ENCODE data around the gene KCNMA1.

The KCNMA1 gene

DNA sequence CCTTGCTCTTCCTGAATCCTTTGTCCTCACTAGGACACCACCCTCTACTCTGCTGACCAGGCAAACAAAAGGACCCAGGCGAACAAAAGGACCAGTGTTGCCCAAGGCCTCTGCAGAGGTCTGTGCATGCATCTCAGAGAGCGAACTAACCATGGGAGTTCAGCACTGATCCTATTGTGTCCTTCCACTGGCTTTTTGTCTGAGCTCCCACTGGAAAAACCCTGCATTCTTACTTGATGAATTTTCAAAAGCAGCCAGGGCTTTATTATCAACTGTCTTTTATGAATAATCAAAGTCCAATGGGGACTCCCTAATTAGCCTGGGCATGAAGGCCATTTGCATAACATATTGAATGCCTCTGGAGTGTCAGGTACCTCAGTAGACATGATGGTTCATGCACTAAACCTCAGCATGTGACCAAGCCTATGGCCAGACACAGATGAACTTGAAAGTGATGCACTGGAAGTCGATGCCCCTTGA is 140.6 kb downstream of the KCNMA1 start:
- in situ Hi-C loops (cut with MboI; ENCODE audit: low sequenced_read_pairs) = no loop called here

DNA sequence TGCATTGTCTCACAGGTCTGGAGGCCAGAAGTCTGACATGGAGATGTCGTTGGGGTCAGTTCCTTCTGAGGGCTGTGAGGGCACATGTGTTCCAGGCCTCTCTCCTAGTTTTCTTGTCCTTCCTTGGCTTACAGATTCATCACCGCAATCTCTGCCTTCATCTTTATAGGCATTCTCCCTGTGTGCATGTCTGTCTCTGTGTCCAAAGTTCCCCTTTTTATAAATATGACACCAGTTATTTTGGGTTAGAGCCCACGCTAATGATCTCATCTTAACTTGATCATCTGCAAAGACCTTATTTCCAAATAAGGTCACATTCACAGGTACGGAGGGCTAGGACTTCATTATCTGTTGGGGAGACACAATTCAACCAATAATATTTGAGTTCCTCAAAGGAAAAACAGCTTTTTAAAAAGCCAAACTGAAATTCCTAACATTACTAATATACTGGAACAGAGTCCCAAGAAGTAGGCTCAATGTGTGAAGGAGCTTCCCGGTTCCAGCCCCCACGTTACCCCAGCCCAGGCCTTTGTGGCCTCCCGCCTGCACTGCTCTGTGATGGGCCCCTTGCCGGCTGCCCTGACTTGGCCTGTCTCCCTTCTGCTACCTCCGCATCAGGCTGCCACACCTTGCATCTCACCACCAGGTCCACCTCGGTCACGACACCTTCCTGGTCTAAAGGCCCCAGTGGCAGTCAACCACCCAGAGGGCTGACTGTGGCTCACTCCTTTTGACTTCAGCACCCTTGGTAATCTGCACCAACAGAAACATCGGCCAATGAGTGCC is 142.7 kb downstream of the KCNMA1 start:
- in situ Hi-C loops (cut with MboI; ENCODE audit: low sequenced_read_pairs) = no loop called here

DNA sequence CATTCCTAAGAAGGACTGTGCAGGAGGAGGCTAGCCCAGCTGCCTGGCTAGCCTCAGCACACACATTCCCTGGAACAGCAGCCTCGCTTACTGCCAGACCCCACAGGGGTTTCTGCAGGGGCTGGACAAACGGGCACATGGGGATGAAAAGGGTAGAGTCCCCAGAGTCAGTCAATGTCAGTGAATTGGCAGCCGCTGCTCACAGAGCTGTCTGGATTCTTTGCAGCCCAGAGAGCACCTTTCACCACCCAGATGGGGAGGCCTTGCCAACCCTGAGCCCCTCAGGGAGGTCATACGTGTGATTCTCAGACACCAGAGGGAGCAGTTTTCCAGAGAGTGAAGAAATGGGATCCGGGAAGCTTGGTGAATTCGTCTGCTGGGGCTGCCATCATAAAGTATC is 143.3 kb downstream of the KCNMA1 start:
- in situ Hi-C loops (cut with MboI; ENCODE audit: low sequenced_read_pairs) = no loop called here

DNA sequence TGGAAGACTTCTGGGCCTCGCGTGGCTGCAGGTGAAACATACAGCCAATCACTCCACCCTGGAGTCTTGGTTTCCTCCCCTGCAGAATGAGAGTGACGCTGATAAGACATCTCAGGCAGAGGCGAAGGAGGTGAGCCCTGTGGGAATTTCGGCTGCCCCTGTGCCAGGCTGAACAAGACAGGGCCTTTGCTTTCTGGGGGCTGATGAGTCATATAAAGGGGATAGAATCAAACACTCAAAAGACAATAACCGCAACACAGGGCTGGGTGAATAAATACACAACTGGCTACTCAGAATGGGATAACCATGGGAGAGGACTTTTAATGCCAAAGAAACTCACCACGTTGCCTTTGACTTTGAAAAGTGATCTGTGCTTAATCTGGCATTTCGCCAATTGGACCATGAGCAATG is 143.8 kb downstream of the KCNMA1 start:
- in situ Hi-C loops (cut with MboI; ENCODE audit: low sequenced_read_pairs) = no loop called here

DNA sequence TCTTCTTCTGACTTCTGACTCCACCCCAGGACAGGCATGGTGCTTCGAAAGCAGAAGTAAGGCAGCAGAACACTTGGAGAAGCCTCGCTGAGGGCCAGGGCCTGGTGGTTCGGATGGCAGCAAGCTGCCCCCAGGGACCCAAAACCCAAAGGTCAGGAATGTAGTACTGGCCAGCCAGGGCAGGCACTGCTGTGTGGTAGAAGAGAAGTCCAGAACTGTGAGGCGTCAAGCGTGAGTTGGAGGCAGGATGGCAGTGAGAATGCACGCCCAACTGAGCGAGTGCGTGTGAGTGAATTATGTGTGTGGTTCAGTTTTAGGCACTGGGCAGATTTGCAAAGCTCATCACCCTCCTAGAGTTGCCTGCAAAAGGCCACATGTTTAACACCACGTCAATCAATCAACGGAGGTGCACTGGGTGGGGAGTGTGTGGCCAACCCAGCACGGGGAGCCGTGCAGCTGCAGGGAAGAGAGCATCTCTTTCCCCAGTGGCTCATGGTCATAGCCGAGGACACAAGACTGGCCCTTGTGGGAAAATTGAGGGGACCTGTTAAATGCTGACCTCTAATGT is 144.3 kb downstream of the KCNMA1 start:
- in situ Hi-C loops (cut with MboI; ENCODE audit: low sequenced_read_pairs) = no loop called here

DNA sequence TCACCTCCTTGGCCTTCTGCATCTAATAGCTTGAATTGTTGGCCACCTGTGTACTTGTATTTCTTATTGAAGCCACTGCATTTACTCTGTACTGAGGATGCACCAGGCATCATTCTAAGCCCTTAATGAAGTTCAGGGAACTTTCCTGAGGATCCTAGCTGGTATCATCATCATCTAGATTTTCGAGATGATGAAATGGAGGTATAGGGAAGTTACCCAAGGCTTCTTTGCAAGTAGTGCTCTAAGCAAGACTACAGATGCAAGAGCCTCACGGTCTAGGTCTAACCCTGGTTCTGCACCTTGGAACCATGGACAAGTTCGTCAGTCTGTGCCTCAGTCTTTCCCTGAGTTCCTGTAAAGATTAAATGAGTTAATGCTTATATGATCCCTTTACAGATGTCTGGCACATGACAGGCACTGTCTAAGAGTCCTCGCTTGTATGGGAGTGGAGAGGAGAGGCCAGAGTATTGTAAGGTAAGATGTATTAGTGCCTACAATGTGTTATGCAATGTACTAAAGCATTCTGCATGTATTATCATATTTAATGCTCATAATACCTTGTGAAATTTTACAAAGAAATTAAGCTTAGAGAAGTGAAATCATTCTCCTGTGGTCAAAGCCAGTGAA is 145.1 kb downstream of the KCNMA1 start:
- in situ Hi-C loops (cut with MboI; ENCODE audit: low sequenced_read_pairs) = no loop called here

DNA sequence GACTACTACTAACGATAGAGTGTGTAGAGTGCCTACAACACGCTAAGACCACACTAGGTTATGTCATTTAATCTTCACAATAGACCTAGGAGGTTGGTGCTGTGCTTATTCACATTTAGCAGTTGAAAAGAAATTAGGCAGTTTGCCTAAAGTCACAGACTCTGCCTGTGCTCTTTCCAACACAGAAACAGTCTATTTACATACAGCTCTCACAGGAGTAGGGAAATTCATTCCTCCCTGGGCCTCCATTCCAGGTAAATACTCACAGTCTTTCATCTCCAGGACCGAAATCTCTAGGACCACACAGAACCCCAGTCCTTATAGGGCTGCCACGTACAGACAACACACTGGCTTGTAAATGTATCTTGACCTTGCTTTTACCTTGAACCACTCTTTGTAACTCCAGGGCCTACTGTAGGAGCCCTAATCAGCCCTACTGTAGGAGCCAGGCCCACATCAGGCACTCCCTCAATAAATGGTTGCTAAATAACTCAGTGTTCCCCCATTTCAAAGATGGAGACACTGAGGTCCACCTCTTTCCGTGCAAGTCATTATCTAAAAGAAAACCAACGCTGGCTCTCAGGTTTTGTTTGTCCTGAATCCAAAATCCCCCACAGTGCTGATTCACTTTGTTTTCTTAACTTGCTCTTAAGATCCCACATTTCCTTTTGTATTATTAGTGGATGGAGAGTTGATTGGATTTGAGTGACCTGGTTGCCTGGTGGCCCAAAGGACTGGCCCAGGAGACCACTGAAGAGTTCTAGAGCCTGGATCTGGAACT is 146.9 kb downstream of the KCNMA1 start:
- in situ Hi-C loops (cut with MboI; ENCODE audit: low sequenced_read_pairs) = no loop called here

DNA sequence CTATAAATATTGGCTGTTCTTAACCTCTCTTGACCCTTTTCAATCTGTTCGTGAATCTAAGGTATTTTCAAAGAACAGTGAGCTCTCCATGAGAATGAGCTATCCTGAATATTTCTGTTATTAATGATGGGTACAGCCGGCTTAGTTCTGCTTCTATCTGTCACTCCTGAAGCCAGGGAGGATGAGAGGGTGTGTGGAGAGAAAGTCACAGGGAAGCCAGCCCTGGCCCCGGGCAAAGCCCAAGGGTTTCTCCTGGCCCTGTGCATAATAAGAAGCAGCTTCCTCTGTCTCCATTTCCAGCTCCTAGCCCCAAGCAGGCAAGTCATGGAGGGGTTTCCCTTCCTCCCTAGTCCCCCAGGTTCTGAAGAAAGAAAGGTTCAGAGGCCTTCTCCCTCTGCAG is 151.1 kb downstream of the KCNMA1 start:
- in situ Hi-C loops (cut with MboI; ENCODE audit: low sequenced_read_pairs) = no loop called here

DNA sequence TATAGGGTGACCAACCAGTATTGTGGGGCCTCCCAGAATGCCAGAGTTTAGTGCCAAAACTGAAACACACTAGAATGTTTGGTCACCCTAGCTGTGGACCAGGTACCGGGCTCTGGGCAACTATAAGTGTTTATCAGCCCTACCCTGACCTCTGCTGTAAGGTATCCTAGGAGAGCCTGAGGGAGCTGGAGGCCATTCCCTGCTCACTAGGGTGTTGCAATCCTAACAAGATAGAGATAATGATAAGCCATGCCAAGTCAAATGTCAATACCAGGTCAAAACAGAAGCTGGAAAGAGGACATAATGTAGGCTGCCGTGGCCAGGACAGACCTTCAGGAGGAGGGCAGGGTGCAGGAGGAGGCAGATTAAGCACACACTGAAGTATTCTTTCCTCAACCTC is 151.8 kb downstream of the KCNMA1 start:
- in situ Hi-C loops (cut with MboI; ENCODE audit: low sequenced_read_pairs) = no loop called here

DNA sequence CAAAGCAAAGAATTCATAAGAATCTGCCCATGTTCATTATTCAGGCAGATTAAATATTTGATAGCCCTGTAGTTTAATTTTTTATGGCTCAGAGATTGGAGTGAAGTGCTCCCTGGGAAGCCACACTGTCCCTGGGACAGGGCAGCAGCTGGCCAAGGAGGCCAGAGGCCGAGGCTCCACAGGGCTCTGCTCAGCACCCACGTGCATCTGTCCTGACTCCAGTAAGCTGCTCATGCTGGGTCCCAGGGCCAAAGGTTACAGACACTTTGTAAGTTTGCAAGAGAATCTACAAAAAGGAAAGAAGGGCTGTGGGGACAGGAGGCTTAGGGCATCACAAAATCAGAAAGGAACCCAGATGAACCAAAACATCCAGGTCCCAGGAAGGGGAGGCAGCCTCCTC is 155.5 kb downstream of the KCNMA1 start:
- in situ Hi-C loops (cut with MboI; ENCODE audit: low sequenced_read_pairs) = no loop called here

DNA sequence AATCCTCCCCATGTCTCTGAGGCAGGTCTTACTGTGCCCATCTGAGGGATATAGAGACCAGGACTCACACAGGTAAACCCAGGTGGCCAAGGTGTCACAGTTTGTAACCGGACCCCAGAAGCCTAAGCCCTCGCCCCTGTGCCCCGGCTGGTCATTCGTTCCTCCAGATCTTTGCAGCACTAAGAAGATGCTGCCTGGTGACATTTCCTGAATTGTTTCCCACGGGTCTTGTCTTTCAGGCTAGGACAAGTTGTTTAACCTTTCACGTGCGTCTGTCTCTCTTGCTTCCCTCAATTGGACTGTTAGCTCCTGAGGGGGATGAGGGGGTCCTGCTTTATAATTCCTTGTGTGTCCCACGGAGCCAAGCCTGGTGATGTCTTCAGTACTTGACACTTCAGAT is 158.0 kb downstream of the KCNMA1 start:
- in situ Hi-C loops (cut with MboI; ENCODE audit: low sequenced_read_pairs) = no loop called here

DNA sequence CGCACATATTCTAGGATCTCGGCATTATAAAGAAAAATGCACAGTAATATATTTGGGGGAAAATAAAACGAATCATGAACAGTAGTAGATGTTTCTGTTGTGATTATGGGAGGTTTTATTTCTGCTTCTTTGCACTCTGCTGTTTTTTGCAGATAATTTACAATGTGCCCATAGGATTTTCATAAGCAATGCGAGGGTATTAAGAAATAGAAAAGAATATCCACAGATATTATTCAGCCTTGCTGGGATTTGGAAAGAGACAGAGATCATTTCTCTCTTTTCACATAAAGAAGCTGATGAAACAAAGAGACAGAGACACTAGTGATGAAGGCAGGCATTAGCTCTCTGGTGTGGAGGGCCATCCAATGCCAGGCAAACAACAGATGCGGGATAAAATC is 158.6 kb downstream of the KCNMA1 start:
- in situ Hi-C loops (cut with MboI; ENCODE audit: low sequenced_read_pairs) = no loop called here

DNA sequence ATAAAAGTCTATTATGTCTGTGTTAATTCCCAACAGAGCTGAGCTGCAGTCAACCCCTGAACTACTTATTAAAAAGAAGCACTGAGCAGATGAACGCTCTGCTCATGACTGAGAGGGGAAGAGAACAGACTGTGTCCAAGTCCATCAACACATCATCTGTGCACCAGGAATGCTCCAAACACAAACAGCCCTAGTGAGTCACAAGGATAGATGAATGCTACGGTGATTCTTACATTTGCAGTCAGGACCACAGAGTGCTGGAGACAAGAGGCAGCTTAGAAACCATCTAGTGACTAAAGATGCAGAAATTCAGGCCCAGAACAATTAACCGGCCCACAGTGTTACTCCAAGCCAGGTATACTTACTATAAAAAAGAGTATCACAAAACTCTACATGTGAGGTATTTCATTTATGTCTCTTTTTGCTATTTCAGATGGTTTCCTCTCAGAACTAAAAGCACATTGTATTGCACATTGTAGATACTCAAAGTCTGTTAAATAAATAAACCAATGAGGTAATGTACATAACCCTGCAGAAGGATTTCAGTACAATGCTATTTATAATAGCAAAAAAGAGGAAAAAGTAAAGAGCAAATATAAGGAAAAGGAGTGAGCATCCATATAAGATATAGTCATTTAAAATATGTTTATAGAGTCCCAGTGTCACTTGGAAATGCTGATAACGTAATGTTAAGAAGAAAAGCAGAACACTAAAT is 159.2 kb downstream of the KCNMA1 start:
- in situ Hi-C loops (cut with MboI; ENCODE audit: low sequenced_read_pairs) = no loop called here

DNA sequence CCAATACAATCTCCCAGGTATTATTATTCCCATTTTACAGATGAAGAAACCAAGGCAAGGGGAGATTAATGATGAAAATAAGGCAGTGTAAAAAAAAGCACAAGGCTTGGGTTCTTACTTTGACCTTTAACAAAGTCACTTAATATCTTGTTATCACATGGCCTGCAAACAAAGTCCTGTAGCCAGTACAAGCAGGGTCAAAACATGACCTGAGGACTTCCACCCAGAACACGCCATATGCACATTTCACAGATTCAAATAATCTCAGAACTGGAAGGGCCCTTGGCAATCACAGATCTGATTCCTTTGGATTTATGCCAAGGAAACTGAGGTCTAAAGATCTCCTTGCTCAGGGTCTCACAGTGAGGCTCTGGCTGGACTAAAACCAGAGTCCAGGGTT is 162.1 kb downstream of the KCNMA1 start:
- in situ Hi-C loops (cut with MboI; ENCODE audit: low sequenced_read_pairs) = no loop called here

DNA sequence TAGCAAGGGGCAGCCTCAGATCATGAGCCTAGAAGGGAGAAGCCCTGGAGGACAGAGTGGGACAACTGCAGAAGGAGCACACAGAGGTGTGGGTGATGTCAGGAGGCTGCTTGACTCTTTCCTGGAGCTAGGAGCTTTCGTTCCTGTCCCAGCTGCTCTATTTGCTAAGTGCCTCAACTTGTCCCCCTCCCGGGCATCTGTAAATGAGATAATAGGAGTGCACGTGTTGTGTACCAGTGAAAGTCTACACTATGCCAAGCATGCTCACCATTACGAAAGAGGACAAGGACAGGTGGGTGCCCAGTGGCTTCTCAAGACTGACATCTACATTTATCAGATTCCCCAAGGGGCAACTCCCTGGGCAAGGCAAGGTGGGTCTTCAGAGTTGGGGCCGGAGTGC is 162.7 kb downstream of the KCNMA1 start:
- in situ Hi-C loops (cut with MboI; ENCODE audit: low sequenced_read_pairs) = no loop called here

DNA sequence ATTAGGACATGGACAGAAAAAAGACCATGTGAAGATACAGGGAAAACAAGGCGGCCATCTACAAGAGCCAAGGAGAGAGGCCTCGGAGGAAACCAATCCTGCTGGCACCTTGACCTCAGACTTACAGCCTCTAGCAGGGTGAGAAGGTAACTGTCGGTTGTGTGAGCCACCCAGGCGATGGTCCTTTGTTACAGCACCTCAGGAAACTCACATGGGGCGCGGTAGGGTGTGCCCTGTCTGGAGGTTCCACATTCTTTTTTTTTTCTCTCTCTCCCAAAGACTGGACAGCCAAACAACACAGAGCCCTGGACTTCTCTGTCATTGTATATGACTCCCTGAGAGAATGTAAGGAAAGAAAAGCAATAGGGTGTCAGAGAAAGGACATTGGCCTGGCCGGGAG is 163.2 kb downstream of the KCNMA1 start:
- in situ Hi-C loops (cut with MboI; ENCODE audit: low sequenced_read_pairs) = no loop called here

DNA sequence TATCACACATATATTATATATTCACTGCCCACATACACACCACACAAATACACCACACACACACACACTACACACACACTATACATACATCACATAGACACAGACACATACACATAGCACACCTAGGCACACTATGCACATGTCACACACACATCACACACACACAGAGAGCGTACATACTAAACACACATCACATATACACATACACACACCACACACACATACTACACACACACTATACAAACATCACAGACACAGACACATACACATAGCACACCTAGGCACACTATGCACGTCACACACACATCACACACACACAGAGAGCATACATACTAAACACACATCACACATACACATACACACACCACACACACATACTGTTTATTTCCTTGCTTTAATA is 165.5 kb downstream of the KCNMA1 start:
- in situ Hi-C loops (cut with MboI; ENCODE audit: low sequenced_read_pairs) = no loop called here

DNA sequence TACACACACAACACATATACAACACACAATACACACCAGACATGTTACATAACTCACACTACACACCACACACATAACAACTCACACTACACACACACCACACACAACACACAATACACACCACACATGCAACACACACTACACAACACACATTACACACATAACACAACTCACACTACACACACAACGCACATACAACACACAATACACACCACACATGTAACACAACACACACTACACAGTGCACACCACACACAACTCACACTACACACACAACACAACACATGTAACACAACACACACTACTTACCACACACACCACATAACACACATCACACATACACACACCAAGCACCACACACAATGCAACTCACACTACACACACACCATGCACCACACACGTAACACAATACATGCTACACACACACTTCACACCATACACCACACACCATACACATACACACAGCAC is 166.5 kb downstream of the KCNMA1 start:
- in situ Hi-C loops (cut with MboI; ENCODE audit: low sequenced_read_pairs) = no loop called here

DNA sequence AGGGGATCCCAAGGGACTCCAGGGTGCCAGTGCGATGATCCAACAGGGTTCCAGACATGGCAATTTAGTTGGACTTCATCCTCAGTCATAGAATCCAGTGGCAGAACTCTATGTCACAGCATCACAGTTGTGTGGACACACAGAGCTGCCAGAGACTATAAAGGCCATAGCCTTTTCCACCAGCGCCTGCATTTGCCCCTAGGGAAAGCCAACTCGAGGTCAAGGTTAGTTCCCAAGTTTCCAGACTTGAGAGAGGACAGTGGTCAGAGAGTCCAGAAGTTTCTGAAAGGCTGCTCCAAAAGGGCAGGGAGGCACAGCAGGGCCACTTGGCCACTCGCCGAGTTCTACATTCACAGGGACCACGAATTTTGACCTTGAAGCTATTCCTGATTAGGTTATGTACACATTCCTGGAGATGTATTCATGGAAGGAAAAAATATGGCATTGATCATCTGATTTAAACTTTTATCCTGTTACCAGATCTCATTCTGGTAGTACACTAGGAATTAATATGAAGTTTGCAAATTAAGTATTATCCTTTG is 170.1 kb downstream of the KCNMA1 start:
- in situ Hi-C loops (cut with MboI; ENCODE audit: low sequenced_read_pairs) = no loop called here

DNA sequence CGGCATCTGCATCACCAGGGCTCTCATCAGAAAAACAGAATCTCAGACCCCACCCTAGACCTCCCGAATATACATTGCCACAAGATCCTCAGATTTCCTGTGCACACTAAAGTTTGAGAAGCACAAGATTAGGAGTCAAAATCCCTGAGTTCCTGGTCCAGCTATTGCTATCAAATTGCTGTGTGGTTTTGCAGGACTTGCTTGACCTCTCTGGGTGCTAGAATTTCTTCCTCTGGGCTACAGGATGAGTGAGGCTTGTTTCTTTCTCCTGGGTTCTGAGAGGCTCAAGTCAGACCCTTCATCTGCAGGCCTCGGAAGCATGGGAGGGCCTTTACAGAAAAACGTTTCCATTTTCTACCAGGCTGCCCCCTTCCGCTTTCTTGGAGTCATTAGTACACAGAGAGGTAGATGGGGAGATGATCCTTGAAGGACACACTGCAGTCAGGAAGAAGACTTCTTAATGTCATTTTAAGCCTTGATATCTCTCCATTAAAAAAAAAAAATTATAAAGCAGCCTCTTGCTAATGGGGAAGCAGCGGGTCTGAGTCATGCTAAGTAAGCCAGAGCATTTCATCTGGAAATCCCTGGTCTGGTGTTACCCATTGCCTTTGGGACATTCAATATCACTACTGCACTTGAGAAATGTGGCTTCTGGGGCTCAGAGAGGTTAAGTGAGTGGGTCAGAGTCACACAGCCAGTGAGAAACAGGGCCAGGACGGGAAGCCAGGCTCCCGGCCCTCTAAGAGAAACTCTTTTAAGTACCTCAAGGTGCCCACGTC is 173.5 kb downstream of the KCNMA1 start:
- in situ Hi-C loops (cut with MboI; ENCODE audit: low sequenced_read_pairs) = no loop called here

Measured in HL-60/S4 treated with retinoic acid at 250 ng/mL for 4 days and 3 days (cell line).